GM18526 (cell line): ENCODE results near the gene RAD51B.

Experiments used
- POLR2A ChIP-seq: IDR thresholded peaks from 3 replicates; pipeline ENCODE4 v1.6.1; 2011; ENCODE audit not compliant: insufficient read length; ENCODE audit errors: extremely low read depth

RAD51B gene

DNA sequence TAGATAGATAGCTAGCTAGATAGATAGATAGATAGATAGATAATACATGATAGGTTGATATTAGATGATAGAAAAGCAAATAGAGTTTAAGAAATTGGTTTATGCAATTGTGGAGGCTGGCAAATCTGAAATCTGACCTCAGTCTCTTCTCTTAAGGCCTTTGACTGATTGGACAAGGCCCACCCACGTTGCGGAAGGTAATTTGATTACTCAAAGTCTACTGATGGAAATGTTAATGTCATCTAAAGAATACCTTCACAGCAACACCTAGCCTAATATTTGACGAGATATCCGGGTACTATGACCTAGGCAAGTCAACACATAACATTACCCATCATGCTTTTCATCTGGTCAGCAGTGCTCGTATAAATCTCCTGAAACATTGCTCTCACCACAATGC, 782.9 kb downstream of the RAD51B start:
- TF ChIP-seq POLR2A: no peak

DNA sequence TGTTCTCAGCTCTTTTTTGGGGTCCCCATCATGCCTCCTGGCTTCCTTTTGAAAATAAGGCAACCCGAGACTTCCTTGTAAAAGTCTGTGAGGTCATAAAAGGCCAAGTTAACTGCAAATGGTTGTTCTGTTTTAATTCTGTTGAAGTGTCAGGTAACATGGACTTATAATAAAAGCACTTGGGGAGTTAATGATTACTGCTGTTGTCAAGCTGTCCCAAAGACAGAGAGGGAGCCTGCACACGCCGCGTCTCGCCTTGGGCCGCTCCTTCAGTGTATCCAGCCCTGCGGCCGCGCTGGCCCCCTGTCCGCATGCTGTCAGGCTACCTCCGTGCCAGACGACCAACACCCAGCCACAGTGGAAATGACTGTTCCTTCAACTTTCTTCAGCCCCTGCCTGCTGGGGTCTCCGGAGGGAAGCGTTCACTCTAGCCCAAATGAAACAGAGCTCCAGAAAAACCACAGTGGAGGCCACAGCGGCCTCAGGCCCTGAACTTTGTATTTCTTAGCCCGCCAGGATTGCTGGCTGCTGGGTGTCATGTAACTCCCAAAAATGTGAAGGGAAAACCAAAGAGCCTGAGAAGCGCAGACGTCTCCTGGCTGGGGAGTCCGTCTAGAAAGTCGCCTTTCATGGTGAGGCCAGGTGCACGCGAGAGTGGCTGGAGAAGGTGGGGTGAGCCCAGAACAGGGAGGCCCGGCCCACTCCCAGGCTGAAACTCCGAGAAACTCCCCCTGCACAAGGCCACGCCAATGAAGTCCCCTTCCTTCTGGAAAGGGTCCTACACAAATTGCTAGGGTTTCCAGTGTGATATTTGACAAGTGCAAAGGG, 784.2 kb downstream of the RAD51B start:
- no peak for TF ChIP-seq POLR2A

DNA sequence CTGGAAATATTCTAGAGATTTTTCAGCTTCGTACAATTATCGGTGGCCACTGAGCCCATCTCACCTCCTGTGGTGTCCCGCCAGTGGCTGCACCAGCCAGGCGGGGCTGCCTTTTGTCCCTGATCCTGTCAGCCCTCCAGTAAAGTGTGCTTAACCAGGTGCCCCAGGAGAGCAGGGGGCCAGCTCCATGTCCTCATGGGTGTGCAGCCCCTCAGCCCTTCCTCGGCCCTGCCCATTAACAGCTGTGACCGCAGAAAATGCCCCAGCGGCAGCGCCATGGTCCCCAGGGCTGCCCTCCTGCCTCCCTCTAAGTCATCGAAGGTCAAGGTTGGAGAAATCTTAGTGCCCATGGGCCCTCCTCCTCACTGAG, 784.8 kb downstream of the RAD51B start:
- TF ChIP-seq POLR2A: no peak

DNA sequence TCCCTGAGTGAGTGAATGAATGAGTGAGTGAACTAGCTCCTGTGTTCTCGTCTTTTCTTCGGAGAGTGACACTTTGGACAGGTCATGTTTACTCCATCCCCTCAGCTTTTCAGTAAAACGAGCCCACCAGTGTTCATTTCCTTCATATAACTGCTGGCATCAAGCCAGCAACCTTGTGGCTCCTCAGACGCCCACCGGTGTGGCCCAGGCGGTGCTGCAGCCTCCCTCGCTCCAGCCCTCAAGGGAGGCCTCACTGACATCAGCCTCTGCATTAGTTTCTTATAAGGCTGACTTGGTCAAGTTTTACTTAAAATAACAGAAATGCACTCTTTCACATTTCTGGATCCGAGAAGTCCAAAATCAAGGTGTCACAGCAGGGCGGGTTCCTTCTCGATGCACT, 785.2 kb downstream of the RAD51B start:
- no peak for TF ChIP-seq POLR2A

DNA sequence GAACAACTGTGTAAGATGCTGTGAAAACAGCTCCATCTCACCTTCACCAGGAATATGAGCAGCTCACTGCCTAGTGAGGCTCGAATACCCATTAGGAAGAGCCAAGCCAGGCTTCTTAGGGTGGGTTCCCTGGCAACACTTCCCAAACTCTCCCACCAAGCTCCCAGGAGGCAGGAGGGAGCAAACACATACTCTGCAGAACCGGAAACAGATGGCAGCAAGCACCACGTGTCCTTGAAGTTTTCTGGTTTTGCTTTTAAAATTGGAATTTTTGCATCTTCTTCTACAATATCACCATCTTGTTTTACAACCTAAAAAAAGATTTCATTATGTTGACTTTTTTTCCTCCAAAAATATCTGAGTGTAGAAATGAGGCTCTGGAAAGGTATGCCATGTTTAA, 786.6 kb downstream of the RAD51B start:
- TF ChIP-seq POLR2A: no peak

DNA sequence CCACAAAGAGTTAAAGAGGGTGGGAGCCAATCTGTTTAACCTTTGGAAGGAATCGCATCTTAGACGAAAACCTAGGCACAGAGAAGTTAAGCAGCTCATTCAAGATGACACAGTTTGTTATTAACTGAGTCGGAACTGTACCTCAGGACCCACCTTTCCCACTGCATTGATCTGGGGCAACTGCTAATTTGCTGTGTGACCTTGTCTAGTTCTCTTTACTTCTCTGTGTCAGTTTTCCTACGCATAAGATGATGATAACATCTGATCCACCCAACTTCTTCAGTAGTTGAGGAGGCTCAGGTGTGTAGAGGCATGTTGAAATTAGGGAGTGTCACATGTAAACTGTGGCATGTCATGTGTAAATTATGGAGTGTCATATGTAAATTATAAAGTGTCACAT, 787.1 kb downstream of the RAD51B start:
- TF ChIP-seq POLR2A: no peak

DNA sequence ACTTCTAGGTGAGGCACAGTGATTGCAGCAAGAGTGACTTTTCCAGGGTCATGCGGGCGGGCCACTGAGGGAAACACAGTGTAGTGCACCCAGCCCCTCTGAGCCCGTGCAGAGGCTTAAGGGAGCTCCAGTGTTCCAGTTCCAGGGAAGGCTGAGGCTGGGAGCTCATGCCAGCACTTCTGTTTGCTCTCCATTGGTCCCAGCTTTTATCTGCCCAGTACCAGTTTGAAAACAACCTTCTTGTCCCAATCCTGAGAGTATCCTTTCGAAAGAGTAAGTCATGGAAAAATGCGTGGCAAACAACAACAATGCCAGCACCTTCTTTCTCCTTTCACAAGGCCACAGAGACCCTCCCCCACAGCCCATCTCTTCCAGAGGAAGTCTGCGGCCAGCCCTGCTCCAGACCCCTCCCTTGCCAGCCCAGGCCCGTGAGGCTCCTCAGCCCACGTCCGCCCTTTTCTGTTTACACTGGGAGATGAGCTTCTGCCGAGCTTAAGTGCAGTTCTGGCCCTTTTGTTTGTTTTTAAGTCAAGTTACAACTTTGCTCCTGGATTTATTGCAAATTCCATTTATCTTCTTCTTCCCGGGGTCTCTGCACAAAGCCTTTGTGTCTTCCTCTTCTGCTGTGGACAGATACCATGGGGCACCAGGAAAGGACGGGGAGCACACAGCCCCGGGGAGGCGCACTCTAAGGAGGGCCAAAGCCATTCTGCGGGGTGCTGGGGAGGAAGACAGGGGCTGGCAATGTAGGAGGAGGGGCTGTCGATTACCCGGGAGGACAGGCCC, 787.7 kb downstream of the RAD51B start:
- no peak for TF ChIP-seq POLR2A

DNA sequence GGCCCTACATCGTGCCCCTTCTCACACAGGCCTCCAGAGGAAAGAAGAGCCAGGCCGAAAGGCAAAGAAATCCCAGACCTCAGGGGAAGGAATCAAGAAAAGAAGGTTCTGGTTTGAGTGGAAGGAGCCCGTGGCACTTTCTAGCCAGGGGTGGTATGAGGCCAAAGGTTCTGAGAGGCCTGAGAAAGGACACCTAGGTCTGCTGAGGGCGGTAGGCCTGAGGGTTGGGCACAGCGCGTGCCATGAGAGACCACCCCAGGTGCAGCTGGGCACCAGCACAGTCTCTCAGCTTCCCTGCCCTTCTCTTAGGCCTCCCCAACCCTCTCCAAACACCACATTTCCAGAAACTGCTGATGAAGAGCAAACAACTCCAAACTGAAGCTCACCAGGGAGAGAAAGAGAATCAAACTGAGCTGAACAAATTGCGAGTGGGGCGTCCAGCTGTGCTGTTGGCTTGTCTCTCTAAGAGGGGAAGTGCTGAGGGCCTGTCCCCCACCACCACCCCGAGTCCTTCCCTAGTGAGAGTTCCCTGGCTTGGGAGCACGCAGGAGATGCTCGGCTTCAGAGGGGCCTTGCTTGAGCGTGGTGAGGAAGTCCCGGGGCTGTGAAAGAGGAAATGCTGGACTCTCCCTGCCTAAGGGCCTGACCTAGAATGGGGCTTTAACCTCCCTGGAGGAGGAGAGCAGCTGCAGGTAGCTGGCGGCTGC, 788.4 kb downstream of the RAD51B start:
- TF ChIP-seq POLR2A: no peak

DNA sequence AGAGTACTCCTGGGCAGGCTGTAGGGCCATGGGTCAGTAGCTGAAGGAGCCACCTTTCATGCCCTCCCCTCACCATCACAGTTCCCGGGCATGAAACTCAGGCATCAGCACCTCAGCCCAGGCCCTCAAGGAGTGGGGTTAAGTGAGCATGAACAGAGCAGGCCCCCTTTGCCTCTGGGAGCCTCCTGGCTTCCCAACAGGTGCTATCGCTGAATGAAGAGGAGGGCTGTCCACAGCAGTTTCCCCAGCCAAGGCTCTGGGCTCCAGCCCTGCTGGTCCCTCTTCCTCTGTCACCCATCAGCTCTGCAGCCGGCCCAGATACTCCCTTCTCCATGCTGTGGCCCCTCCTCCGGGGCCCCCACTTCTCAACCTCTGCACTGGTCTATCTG, 789.0 kb downstream of the RAD51B start:
- no peak for TF ChIP-seq POLR2A

DNA sequence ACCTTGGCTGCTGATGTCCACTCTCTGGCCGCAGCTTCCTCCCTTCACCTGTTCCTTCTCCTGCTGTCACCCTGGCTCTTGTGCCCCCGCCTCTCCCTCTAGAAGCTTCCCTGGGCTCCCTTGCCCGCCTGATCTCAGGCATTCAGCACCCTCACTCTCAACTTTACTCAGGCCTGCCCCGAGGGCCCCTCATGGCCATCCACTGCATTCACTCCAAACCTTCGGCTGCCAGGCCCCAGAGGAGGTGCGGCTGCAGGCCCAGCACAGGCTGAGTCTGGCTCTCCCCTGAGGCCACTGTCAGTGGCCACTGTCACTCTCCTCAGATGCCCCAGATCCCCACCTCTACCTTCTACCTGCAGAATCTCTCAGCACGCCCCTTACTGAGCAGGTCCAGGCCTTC, 789.4 kb downstream of the RAD51B start:
- no peak for TF ChIP-seq POLR2A

DNA sequence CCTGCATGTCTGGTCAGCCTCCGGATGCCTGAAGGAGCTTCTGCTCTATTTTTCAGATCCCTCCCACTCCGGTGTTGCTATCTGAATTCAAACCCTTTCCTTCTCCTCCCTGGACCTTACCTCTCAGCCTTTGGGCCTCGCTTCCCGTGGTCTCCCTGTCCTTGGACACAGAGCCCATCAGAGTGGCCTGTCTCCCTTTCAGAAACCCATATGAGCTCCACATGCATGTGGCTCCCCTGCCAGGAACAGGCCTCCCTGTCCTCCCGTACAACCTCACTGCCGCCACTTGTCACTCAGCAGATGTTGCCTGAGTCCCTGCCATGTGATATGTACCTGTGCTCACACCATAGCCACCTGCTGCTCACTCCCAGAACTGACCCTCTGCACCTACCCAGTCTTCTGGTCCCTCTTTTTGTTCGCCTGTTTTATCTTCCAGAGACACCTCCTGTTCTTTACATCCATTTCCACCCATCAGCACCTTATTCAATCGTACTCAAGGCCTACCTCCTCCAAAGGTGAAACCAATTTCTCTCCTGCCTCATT, 790.7 kb downstream of the RAD51B start:
- TF ChIP-seq POLR2A: no peak

DNA sequence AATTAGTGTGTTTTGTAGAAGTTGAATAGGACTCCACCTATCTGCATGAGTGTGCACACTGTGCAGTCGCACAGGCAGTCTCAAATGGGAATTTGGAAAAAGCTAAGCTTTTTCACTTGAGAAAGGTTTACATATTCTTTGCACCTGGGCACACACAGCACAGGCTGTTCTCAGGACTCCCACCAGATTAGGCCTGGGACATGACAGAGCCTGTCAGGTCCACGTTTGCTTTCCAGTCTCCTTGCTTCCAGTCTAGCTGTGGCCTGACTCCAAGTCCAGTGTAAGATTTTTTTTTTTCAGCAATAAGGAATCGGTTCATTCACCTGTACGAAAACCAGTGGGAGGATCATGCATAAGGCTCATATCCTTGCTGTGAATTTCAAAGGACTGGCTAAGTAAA, 792.0 kb downstream of the RAD51B start:
- no peak for TF ChIP-seq POLR2A

DNA sequence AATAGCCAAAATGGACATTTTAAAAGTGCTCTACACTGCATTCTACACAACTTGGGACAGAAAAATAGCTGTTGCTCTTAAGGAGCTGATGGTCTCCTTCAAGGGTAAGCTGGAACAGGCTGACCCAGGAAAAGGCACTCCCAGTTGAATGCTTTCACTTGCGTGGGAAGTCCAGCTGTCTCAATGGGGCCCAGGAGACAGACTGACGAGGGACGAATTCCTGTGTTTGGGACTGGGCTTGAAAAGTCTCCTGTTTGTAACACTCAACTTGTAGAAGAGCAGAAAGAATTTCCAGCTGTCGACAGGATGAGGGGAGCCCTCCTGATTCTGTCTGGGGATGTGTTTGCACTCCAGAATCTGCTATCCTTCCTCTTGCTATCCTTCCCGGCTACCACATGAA, 792.5 kb downstream of the RAD51B start:
- TF ChIP-seq POLR2A: no peak

DNA sequence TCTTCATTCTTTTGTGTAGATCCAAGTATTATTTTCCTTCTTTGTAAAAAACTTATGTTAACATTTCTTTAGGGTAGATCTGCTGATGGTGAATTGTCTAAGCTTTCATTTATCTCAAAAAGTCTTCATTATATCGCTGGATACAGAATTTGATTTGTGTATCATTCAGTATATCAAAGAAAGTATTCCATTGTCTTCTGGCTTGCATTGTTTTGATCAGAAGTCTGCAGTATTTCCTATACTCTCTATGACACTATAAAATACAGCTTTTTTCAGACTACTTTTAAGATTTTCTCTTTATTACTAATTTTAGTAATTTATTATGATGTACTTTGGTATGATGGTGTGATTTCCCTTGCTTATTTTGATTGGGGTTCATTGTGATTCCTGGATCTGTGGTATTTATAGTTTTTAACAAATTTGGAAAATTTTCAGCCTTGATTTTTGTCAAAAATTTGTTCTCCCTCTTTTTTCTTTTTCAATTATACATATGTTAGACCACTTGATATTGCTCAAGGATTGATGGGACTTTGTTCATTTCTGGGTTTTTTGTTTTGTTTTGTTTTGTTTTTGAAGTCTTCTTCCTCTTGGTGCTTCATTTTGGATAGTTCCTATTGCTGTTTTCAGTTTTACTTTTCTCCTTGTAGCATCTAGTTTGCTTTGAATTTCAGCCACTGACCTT, 796.8 kb downstream of the RAD51B start:
- no peak for TF ChIP-seq POLR2A
